ENCODE data around the gene EFCAB6.

DNA sequence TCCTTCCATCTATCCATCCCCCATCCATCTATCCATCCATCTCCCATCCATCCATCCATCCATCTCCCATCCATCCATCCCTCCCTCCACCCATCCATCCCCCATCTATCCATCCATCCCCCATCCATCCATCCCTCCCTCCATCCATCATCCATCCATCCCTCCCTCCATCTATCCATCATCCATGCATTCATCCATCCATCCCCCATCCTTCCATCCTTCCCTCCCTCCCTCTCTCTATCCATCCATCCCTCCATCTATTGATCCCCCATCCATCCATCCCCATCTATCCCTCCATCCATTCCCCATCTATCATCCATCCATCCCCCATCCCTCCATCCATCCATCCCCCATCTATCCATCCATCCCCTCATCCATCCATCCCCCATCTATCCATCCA lies 303.6 kb downstream of the EFCAB6 start:
- TF ChIP-seq POLR2A (IDR thresholded peaks at IDR 0.05), result no peak
- TF ChIP-seq, protein P1, sequence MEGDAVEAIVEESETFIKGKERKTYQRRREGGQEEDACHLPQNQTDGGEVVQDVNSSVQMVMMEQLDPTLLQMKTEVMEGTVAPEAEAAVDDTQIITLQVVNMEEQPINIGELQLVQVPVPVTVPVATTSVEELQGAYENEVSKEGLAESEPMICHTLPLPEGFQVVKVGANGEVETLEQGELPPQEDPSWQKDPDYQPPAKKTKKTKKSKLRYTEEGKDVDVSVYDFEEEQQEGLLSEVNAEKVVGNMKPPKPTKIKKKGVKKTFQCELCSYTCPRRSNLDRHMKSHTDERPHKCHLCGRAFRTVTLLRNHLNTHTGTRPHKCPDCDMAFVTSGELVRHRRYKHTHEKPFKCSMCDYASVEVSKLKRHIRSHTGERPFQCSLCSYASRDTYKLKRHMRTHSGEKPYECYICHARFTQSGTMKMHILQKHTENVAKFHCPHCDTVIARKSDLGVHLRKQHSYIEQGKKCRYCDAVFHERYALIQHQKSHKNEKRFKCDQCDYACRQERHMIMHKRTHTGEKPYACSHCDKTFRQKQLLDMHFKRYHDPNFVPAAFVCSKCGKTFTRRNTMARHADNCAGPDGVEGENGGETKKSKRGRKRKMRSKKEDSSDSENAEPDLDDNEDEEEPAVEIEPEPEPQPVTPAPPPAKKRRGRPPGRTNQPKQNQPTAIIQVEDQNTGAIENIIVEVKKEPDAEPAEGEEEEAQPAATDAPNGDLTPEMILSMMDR (IDR thresholded peaks at IDR 0.05), result no peak

Data from right lobe of liver (tissue), 4 donors.